ENCODE measurements around the gene HHAT.

GRCh38 chr1:210565306-210565705, 236.6 kb downstream of the HHAT start:
- TF ChIP-seq CTCF (IDR thresholded peaks at IDR 0.05; ENCODE audit: borderline replicate concordance, extremely low read depth, low read length, poor library complexity, severe bottlenecking) (no peak), EZH2 (IDR thresholded peaks at IDR 0.05; ENCODE audit: borderline replicate concordance, low read depth, low read length, severe bottlenecking) (no peak)
